Measurements from ENCODE around the gene PRAC1. TPM values are rescaled to one million over a fixed set of nuclear protein-coding genes. Genes with fewer than 3 reads are reported as not detected.

The PRAC1 gene
- total RNA-seq, 1 experiment from 2014 or later: 60.8 TPM

DNA sequence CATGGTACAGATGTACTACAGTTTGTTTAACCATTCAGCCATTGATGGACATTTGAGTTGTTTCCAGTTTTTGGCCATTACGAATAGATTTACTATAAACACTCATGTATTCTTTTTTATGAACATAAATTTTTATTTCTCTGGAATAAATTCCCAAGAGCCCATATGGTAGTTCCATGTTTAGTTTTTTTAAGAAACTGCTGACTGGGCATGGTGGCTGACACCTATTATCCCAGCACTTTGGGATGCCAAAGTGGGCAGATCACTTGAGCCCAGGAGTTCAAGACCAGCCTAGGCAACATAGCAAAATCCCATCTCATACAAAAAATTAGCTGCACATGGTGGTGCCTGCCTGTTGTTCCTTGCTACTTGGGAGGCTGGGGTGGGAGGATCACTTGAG, 30.3 kb downstream of the PRAC1 start (continued):
- TF ChIP-seq, protein P1, sequence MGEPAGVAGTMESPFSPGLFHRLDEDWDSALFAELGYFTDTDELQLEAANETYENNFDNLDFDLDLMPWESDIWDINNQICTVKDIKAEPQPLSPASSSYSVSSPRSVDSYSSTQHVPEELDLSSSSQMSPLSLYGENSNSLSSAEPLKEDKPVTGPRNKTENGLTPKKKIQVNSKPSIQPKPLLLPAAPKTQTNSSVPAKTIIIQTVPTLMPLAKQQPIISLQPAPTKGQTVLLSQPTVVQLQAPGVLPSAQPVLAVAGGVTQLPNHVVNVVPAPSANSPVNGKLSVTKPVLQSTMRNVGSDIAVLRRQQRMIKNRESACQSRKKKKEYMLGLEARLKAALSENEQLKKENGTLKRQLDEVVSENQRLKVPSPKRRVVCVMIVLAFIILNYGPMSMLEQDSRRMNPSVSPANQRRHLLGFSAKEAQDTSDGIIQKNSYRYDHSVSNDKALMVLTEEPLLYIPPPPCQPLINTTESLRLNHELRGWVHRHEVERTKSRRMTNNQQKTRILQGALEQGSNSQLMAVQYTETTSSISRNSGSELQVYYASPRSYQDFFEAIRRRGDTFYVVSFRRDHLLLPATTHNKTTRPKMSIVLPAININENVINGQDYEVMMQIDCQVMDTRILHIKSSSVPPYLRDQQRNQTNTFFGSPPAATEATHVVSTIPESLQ (CRISPR knock-in tag; IDR thresholded peaks at IDR 0.05): no peak
- TF ChIP-seq, protein P2, sequence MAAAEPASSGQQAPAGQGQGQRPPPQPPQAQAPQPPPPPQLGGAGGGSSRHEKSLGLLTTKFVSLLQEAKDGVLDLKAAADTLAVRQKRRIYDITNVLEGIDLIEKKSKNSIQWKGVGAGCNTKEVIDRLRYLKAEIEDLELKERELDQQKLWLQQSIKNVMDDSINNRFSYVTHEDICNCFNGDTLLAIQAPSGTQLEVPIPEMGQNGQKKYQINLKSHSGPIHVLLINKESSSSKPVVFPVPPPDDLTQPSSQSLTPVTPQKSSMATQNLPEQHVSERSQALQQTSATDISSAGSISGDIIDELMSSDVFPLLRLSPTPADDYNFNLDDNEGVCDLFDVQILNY (CRISPR knock-in tag; IDR thresholded peaks at IDR 0.05): no peak
- TF ChIP-seq SMAD3 (CRISPR knock-in tag; IDR thresholded peaks at IDR 0.05; ENCODE audit: borderline replicate concordance) (no peak), CREM (CRISPR knock-in tag; IDR thresholded peaks at IDR 0.05) (no peak), ZNF121 (CRISPR knock-in tag; IDR thresholded peaks at IDR 0.05) (no peak)

DNA sequence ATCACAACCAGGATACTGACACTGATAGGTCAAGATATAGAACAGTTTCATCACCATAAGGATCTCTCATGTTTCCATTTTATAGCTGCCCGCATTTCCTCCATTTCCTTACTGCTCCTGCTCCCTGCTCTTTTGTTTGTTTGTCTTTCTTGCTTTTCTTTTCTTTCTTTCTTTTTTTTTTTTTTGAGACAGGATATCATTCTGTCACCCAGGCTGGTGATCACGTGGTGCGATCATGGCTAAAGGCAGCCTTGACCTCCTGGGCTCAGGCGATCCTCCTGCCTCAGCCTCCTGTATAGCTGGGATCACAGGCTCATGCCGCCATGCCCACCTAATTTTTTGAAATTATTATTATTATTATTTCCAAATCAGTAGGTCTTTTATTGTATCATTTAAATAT, 31.7 kb downstream of the PRAC1 start:
- ATAC-seq: no peak
- DNase-seq (ENCODE audit: low spot score): no peak
- Mint-ChIP-seq H3K4me1 (no peaks in the 10 kb centered on the region), H3K4me3 (no peak overlapping the region), H3K27me3 (ENCODE audit: low read depth) (no peaks in the 10 kb centered on the region; the same call in none of the 2 replicates), H3K36me3 (0 out of 2 replicates have a peak, but pooled peaks cover 3% of the 10 kb centered on the region), H3K27ac (no peak overlapping the region), H3K9me3 (peaks cover 17% of the 10 kb centered on the region; the same call in 1 of the 2 replicates)
- ChIA-PET POLR2A (no interaction called here), CTCF (interaction anchor here (1.0 kb wide), 1 partner anchor 12 kb away, joined by 3 read pairs; no protein-coding TSS in a partner anchor)
- TF ChIP-seq TEAD4 (CRISPR knock-in tag; IDR thresholded peaks at IDR 0.05) (no peak), ZNF532 (CRISPR knock-in tag; IDR thresholded peaks at IDR 0.05; ENCODE audit: borderline replicate concordance) (no peak), ZBTB43 (CRISPR knock-in tag; IDR thresholded peaks at IDR 0.05) (no peak), SP1 (CRISPR knock-in tag; conservative IDR thresholded peaks at IDR 0.05) (no peak), ZNF671 (CRISPR knock-in tag; IDR thresholded peaks at IDR 0.05) (no peak), HMGA2 (CRISPR knock-in tag; IDR thresholded peaks at IDR 0.05) (no peak), SOX15 (CRISPR knock-in tag; IDR thresholded peaks at IDR 0.05) (no peak)
- TF ChIP-seq, protein P3, sequence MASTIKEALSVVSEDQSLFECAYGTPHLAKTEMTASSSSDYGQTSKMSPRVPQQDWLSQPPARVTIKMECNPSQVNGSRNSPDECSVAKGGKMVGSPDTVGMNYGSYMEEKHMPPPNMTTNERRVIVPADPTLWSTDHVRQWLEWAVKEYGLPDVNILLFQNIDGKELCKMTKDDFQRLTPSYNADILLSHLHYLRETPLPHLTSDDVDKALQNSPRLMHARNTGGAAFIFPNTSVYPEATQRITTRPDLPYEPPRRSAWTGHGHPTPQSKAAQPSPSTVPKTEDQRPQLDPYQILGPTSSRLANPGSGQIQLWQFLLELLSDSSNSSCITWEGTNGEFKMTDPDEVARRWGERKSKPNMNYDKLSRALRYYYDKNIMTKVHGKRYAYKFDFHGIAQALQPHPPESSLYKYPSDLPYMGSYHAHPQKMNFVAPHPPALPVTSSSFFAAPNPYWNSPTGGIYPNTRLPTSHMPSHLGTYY (CRISPR knock-in tag; IDR thresholded peaks at IDR 0.05): no peak
- TF ChIP-seq, protein P4, sequence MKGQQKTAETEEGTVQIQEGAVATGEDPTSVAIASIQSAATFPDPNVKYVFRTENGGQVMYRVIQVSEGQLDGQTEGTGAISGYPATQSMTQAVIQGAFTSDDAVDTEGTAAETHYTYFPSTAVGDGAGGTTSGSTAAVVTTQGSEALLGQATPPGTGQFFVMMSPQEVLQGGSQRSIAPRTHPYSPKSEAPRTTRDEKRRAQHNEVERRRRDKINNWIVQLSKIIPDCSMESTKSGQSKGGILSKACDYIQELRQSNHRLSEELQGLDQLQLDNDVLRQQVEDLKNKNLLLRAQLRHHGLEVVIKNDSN (CRISPR knock-in tag; IDR thresholded peaks at IDR 0.05): no peak
- TF ChIP-seq, protein P2 (CRISPR knock-in tag; IDR thresholded peaks at IDR 0.05): no peak
- TF ChIP-seq, protein P5, sequence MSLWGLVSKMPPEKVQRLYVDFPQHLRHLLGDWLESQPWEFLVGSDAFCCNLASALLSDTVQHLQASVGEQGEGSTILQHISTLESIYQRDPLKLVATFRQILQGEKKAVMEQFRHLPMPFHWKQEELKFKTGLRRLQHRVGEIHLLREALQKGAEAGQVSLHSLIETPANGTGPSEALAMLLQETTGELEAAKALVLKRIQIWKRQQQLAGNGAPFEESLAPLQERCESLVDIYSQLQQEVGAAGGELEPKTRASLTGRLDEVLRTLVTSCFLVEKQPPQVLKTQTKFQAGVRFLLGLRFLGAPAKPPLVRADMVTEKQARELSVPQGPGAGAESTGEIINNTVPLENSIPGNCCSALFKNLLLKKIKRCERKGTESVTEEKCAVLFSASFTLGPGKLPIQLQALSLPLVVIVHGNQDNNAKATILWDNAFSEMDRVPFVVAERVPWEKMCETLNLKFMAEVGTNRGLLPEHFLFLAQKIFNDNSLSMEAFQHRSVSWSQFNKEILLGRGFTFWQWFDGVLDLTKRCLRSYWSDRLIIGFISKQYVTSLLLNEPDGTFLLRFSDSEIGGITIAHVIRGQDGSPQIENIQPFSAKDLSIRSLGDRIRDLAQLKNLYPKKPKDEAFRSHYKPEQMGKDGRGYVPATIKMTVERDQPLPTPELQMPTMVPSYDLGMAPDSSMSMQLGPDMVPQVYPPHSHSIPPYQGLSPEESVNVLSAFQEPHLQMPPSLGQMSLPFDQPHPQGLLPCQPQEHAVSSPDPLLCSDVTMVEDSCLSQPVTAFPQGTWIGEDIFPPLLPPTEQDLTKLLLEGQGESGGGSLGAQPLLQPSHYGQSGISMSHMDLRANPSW (CRISPR knock-in tag; conservative IDR thresholded peaks at IDR 0.05; ENCODE audit: low read depth): no peak
